Hepatocyte (in vitro differentiated cells): ENCODE data around the gene DBH. TPM values are rescaled to one million over a fixed set of nuclear protein-coding genes. Genes with fewer than 3 reads are reported as not detected.

Experiments used
- DNase-seq: peaks from one replicate; pipeline ENCODE4 v3.0.0-alpha.2; 2016; ENCODE audit warnings: low spot score
- H2AFZ ChIP-seq: fragments of 200-600 bp; sonication (generic); 2 replicates; pipeline ENCODE4 v1.6.0; 2016; ENCODE audit warnings: antibody characterized with exemption, mild to moderate bottlenecking
- H3K27ac ChIP-seq: fragments of 200-600 bp; sonication (generic); 2 replicates; pipeline ENCODE4 v1.5.1; 2016; ENCODE audit warnings: mild to moderate bottlenecking
- H3K27me3 ChIP-seq: fragments of 200-600 bp; sonication (generic); 2 replicates; pipeline ENCODE4 v1.6.1; 2016
- H3K36me3 ChIP-seq: fragments of 200-600 bp; sonication (generic); replicated peaks from 2 replicates; pipeline ENCODE4 v1.5.1; 2016; ENCODE audit warnings: low read depth; ENCODE audit not compliant: insufficient read depth
- H3K4me1 ChIP-seq: fragments of 200-600 bp; sonication (generic); 2 replicates; pipeline ENCODE4 v1.5.1; 2016; ENCODE audit warnings: mild to moderate bottlenecking, moderate library complexity; ENCODE audit not compliant: insufficient read depth
- H3K4me2 ChIP-seq: fragments of 200-600 bp; sonication (generic); 2 replicates; pipeline ENCODE4 v1.6.0; 2016
- H3K4me3 ChIP-seq: fragments of 200-600 bp; sonication (generic); 2 replicates; pipeline ENCODE4 v1.5.1; 2016; ENCODE audit warnings: mild to moderate bottlenecking
- H3K79me2 ChIP-seq: fragments of 200-600 bp; sonication (generic); 2 replicates; pipeline ENCODE4 v1.6.0; 2017; ENCODE audit warnings: mild to moderate bottlenecking
- H3K9me2 ChIP-seq: fragments of 200-600 bp; sonication (generic); replicated peaks from 2 replicates; pipeline ENCODE4 v1.6.0; 2017; ENCODE audit warnings: mild to moderate bottlenecking; ENCODE audit not compliant: insufficient read depth
- H3K9me3 ChIP-seq: fragments of 200-600 bp; sonication (generic); 2 replicates; pipeline ENCODE4 v1.5.1; 2016; ENCODE audit warnings: low read depth, mild to moderate bottlenecking
- H4K20me1 ChIP-seq: fragments of 200-600 bp; sonication (generic); 2 replicates; pipeline ENCODE4 v1.6.0; 2016; ENCODE audit warnings: mild to moderate bottlenecking; ENCODE audit not compliant: insufficient read depth, poor library complexity, severe bottlenecking
- EZH2 ChIP-seq: fragments of 200-600 bp; sonication (generic); IDR thresholded peaks from 2 replicates; pipeline ENCODE4 v1.6.1; 2016; ENCODE audit warnings: antibody characterized with exemption, mild to moderate bottlenecking, borderline replicate concordance
- EZH2phosphoT487 ChIP-seq: fragments of 200-600 bp; sonication (generic); IDR thresholded peaks from one replicate; pipeline ENCODE4 v1.6.1; 2018; ENCODE audit warnings: antibody characterized with exemption, mild to moderate bottlenecking, low read depth, moderate library complexity; ENCODE audit not compliant: unreplicated experiment, severe bottlenecking
- WGBS: methylation state at CpG from one replicate; pipeline ENCODE4 v1.1.6; 2016; ENCODE audit warnings: low lambda C conversion rate; ENCODE audit errors: missing lambda C conversion rate; 5-methylcytosine and 5-hydroxymethylcytosine counted together
- polyA plus RNA-seq: library from polyadenylated mRNA; unstranded; fragments of >200 nt; fragmentation: Nextera tagmentation; extraction: Ambion mirVana; gene quantifications from 2 replicates; pipeline ENCODE4 v1.2.1, GENCODE V29; 2016
- total RNA-seq: library from RNA; depleted of rRNA; stranded (reverse); fragments of >200 nt; gene quantifications from 2 replicates; pipeline ENCODE4 v1.2.3, GENCODE V29; 2014
- TF ChIP-seq, protein P1 (sequence below): fragments of 200-600 bp; sonication (generic); IDR thresholded peaks from 2 replicates; pipeline ENCODE4 v1.5.1; 2016; ENCODE audit warnings: antibody characterized with exemption, mild to moderate bottlenecking; ENCODE audit not compliant: poor library complexity

DBH gene
- total and polyA plus RNA-seq, 2 experiments from 2014 or later, result 0.44 TPM; not detected in 1

DNA sequence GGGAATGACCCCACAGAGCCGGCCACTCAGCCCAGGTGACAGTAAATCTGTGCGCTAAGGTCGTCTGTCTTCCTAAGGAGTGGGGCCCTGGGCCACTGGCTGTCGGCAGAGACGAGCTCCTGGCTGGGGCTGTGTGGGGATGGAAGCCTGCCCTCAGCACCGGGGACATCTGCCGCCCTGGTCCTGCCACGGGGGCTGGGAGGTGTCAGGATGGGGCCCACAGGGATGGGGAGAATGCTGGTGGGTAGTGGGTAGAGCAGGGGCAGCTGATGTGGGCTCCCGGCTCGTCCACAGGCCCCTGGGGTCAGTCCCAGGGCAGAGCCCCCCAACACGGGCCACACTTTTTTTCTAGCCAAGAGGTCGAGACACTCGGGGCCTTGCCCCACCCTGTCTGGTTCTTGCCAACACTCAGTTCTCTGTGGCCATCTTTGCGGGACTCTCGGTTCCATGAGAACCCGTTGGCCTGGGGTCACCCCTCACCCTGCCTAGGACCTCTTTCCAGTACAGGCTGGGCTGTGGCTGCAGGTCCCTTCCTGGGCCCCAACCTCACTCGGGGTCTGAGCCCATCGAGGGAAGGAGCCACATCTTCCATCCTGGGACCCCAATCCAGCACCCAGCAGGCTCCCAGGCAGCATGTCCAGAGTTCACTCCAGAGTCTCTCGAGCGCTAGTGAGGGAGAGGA, 45.0 kb downstream of the DBH start:
- H3K9me3 ChIP-seq, result no peaks in the 10 kb centered on the region
- WGBS, result 93% methylated on average over 20 of the region's 20 CpGs

DNA sequence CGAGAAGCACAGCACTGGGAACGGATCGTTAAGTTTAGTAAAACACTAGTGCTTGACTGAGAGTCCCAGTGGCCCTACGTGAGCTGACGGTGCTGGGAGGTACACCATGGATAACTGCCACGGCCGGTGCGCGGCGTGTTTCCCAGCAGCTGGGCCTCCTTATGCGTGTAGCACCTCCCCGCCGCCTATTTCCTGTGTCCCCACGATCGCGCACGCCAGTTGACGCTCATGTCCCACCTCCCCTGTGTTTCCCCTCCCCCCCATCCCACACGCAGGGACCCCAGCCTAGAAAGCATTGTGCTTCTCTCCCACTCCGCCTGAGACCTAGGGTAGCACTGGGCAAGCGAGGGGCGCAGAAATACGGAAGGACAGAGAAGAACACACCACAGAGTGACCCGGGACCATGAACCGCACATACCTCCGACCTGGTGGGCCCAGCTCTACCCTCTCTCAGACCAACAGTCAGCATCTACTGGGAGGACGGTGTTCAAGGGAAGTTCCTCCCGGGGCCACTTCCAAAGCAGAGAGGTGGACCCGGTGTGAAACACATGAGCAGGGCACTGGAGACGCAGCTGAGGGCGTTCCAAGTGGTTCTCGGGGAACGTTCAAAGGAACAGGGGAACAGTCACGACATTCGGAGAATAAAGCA, 45.6 kb downstream of the DBH start:
- H3K36me3 ChIP-seq, result no peaks in the 10 kb centered on the region
- no peaks in the 10 kb centered on the region for H3K27me3 ChIP-seq
- no peaks in the 10 kb centered on the region for H3K9me3 ChIP-seq
- 97% methylated on average over 30 of the region's 35 CpGs for WGBS
- no peaks in the 10 kb centered on the region for H3K9me2 ChIP-seq
- H3K4me1 ChIP-seq, result peaks cover 12% of the 10 kb centered on the region
- no peak for DNase-seq
- no peak overlapping the region for H3K27ac ChIP-seq
- no peak overlapping the region for H3K4me3 ChIP-seq
- TF ChIP-seq EZH2phosphoT487 (no peak), EZH2 (no peak)
- TF ChIP-seq, protein P1, sequence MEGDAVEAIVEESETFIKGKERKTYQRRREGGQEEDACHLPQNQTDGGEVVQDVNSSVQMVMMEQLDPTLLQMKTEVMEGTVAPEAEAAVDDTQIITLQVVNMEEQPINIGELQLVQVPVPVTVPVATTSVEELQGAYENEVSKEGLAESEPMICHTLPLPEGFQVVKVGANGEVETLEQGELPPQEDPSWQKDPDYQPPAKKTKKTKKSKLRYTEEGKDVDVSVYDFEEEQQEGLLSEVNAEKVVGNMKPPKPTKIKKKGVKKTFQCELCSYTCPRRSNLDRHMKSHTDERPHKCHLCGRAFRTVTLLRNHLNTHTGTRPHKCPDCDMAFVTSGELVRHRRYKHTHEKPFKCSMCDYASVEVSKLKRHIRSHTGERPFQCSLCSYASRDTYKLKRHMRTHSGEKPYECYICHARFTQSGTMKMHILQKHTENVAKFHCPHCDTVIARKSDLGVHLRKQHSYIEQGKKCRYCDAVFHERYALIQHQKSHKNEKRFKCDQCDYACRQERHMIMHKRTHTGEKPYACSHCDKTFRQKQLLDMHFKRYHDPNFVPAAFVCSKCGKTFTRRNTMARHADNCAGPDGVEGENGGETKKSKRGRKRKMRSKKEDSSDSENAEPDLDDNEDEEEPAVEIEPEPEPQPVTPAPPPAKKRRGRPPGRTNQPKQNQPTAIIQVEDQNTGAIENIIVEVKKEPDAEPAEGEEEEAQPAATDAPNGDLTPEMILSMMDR, result no peak
- H4K20me1 ChIP-seq, result no peaks in the 10 kb centered on the region
- no peak overlapping the region for H2AFZ ChIP-seq
- no peak overlapping the region for H3K4me2 ChIP-seq
- no peaks in the 10 kb centered on the region for H3K79me2 ChIP-seq

More for the DNA sequence above, 45.0 kb downstream of the DBH start:
- DNase-seq, result no peak
- H3K27me3 ChIP-seq, result no peaks in the 10 kb centered on the region
- no peaks in the 10 kb centered on the region for H3K9me2 ChIP-seq
- no peaks in the 10 kb centered on the region for H3K79me2 ChIP-seq
- no peak overlapping the region for H3K27ac ChIP-seq
- TF ChIP-seq EZH2, result no peak
- TF ChIP-seq, protein P1, result no peak
- TF ChIP-seq EZH2phosphoT487, result no peak
- H2AFZ ChIP-seq, result no peak overlapping the region
- H3K4me2 ChIP-seq, result no peak overlapping the region
- H3K4me3 ChIP-seq, result no peak overlapping the region
- peaks cover 12% of the 10 kb centered on the region for H3K4me1 ChIP-seq
- no peaks in the 10 kb centered on the region for H4K20me1 ChIP-seq
- no peaks in the 10 kb centered on the region for H3K36me3 ChIP-seq

DNA sequence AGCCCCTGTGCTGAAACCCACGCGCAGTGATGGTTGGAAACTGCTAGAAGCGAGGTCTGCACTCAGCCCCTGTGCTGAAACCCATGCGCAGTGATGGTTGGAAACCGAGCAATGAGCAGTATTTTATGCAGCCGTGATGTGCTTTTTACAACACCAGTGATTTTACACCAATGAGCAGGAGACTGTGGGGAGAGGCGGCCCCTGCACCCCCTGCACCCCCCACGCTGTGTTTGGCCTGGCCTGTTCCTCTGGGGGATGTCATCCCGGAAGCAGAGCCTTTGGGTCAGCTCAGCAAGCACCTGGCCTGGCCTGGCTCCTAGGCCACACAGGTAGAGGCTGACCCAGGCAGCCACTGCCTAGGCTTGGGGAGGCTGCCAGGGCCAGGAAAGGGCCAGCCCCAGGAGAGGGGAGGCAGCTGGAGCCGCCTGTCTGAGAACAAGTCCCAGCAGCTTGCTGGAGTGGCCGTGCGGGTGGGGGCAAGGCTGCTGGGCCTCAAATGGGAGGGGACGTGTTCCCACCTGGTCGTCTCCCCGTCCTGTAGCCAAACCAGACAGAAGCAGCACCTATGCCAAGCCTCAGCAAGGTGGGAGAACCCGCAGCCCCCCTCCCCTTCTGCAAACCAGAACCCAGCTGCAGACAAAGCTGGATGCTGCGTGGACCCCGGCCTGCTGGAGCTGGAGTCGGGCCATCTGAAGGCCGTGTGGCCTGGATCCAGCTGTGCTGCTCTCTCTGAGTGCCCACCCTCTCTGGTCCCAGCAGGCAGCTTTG, 46.8 kb downstream of the DBH start:
- Histone ChIP-seq H3K9me3 (no peaks in the 10 kb centered on the region), H4K20me1 (no peaks in the 10 kb centered on the region), H3K4me3 (no peak overlapping the region), H3K27ac (peak overlapping the region; percentile 69), H3K36me3 (no peaks in the 10 kb centered on the region), H3K79me2 (no peaks in the 10 kb centered on the region), H3K27me3 (no peaks in the 10 kb centered on the region), H3K4me2 (no peak overlapping the region), H3K4me1 (peaks cover 12% of the 10 kb centered on the region), H3K9me2 (no peaks in the 10 kb centered on the region), H2AFZ (no peak overlapping the region)
- TF ChIP-seq EZH2, result no peak
- no peak for TF ChIP-seq EZH2phosphoT487
- TF ChIP-seq, protein P1, result no peak
- no peak for DNase-seq
- 78% methylated on average over 19 of the region's 20 CpGs for WGBS
